Hepatocyte (in vitro differentiated cells): ENCODE measurements around the gene NEDD9.

ENCODE experiments used
- CTCF ChIP-seq: fragments of 200-600 bp; sonication (generic); IDR thresholded peaks from 2 replicates; pipeline ENCODE4 v1.5.1; 2016; ENCODE audit warnings: antibody characterized with exemption, mild to moderate bottlenecking; ENCODE audit not compliant: poor library complexity
- EZH2 ChIP-seq: fragments of 200-600 bp; sonication (generic); IDR thresholded peaks from 2 replicates; pipeline ENCODE4 v1.6.1; 2016; ENCODE audit warnings: antibody characterized with exemption, mild to moderate bottlenecking, borderline replicate concordance

DNA sequence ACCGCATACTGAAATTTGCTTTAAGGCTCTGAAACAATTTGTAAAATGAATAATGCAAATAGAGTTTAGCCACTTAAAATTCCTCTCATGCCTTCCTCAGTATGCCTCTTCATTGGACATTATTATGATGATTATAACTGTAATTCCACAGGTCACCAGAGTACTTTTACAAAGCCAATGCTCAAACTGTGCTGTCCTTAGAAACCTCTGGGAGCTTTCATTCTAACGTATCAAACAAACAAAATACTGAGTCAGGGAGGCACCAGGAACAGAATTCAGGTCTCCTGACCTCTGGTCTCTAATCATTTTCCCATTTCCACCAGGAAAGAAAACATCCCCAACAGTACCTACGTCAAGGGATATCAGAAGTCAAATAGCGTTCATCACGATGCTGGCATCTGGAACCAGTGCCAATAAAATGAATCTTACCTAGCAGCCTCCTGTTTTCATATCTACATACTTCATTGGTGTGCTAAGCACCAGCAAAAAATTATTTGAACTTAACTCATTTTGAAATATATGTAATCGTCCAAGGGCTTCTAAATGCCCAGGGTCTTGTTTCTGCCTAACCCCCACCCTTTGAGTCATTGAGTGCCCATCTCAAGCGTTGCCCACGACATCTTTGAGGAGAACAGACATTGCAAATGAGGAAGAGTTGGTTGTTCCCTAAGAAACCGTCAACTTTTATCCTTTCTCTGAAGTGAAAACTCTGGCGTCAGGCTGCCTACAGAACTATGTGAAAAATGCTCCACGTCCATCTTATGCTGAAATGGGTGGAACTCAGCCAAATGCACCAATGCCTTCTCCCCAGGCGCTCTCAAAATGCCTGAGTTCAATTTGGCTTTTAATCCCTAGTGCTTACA lies 37.9 kb downstream of the NEDD9 start:
- TF ChIP-seq CTCF = no peak
- no peak for TF ChIP-seq EZH2
